IMR-90 (cell line): ENCODE results near the gene AVPR2. TPM values are rescaled to one million over a fixed set of nuclear protein-coding genes. Genes with fewer than 3 reads are reported as not detected.
A peak's percentile ranks its signal among the peaks of the same experiment; 100 is the strongest.

Experiments used
- ATAC-seq: fragments of 200-7000 bp; cut with Tn5 transposase; 2 replicates; pipeline ENCODE4 v1.9.1; 2020; ENCODE audit warnings: low read depth, mild to moderate bottlenecking, moderate library complexity
- BruUV-seq: library from RNA; stranded (reverse); fragments of 400-500 nt; replicated peaks from 2 replicates; lab custom pipeline; 2021; lab: Mats Ljungman, UMichigan
- CTCF ChIA-PET: fragments of 300-600 bp; formaldehyde crosslinking; extraction: SDS; loops from one replicate; lab custom pipeline; 2021; ENCODE audit warnings: antibody characterized with exemption; lab: Yijun Ruan, JAX
- POLR2A ChIA-PET: fragments of 300-600 bp; sonication (Branson Sonifier 250); formaldehyde crosslinking; loops from one replicate; lab custom pipeline; 2022; ENCODE audit warnings: antibody characterized with exemption; ENCODE audit not compliant: unreplicated experiment; lab: Charles Lee
- DNase-seq: peaks from one replicate; pipeline ENCODE4 v3.0.0; 2013
- H2AFZ ChIP-seq: replicated peaks from 2 replicates; pipeline ENCODE3; 2013; ENCODE audit warnings: low read length, mild to moderate bottlenecking; ENCODE audit not compliant: poor library complexity
- H2AK5ac ChIP-seq: 2 replicates; pipeline ENCODE4 v1.6.1; 2013; ENCODE audit warnings: low read depth, low read length, inconsistent platforms
- H2AK9ac ChIP-seq: replicated peaks from 2 replicates; pipeline ENCODE3; 2013; ENCODE audit warnings: mild to moderate bottlenecking, low read depth, low read length, moderate library complexity; ENCODE audit not compliant: poor library complexity
- H2BK120ac ChIP-seq: 2 replicates; pipeline ENCODE4 v1.6.1; 2013; ENCODE audit warnings: low read depth, low read length, inconsistent platforms
- H2BK15ac ChIP-seq: 3 replicates; pipeline ENCODE4 v1.6.1; 2013; ENCODE audit warnings: low read depth, low read length, inconsistent platforms
- H2BK20ac ChIP-seq: 2 replicates; pipeline ENCODE4 v1.6.1; 2013; ENCODE audit warnings: low read depth, mild to moderate bottlenecking, inconsistent platforms, low read length, moderate library complexity
- H2BK5ac ChIP-seq: 2 replicates; pipeline ENCODE4 v1.6.1; 2013; ENCODE audit warnings: mild to moderate bottlenecking, low read depth, low read length, inconsistent platforms; ENCODE audit not compliant: poor library complexity, severe bottlenecking
- H3K14ac ChIP-seq: replicated peaks from 2 replicates; pipeline ENCODE4 v1.6.1; 2013; ENCODE audit warnings: low read depth, low read length, inconsistent platforms
- H3K18ac ChIP-seq: 2 replicates; pipeline ENCODE4 v1.6.1; 2013; ENCODE audit warnings: low read depth, low read length, control low read depth
- H3K23ac ChIP-seq: 2 replicates; pipeline ENCODE4 v1.6.1; 2013; ENCODE audit warnings: low read depth, low read length, inconsistent platforms
- H3K27ac ChIP-seq: 2 replicates; pipeline ENCODE4 v1.5.1; 2013; ENCODE audit warnings: mild to moderate bottlenecking, control low read depth, low read length; ENCODE audit not compliant: insufficient read depth
- H3K27me3 ChIP-seq: 2 replicates; pipeline ENCODE4 v1.6.1; 2013; ENCODE audit warnings: low read length; ENCODE audit not compliant: control insufficient read depth, insufficient read depth
- H3K36me3 ChIP-seq: 2 replicates; pipeline ENCODE4 v1.6.1; 2013; ENCODE audit warnings: low read length, mixed read lengths; ENCODE audit not compliant: control insufficient read depth, insufficient read depth
- H3K4ac ChIP-seq: 2 replicates; pipeline ENCODE4 v1.6.1; 2013; ENCODE audit warnings: low read depth, low read length, inconsistent platforms
- H3K4me1 ChIP-seq: 2 replicates; pipeline ENCODE4 v1.6.1; 2013; ENCODE audit warnings: low read length, mixed read lengths; ENCODE audit not compliant: control insufficient read depth, insufficient read depth
- H3K4me2 ChIP-seq: 2 replicates; pipeline ENCODE4 v1.6.1; 2013; ENCODE audit warnings: low read depth, mild to moderate bottlenecking, control low read depth, low read length, moderate library complexity
- H3K4me3 ChIP-seq: 2 replicates; pipeline ENCODE4 v1.5.1; 2013; ENCODE audit warnings: low read depth, mild to moderate bottlenecking, control low read depth, low read length, moderate library complexity; ENCODE audit not compliant: insufficient read depth
- H3K56ac ChIP-seq: 2 replicates; pipeline ENCODE4 v1.6.1; 2013; ENCODE audit warnings: low read length, inconsistent platforms; ENCODE audit not compliant: insufficient read depth; ENCODE audit errors: extremely low read depth
- H3K79me1 ChIP-seq, 2 experiments: 2 replicates each; pipeline ENCODE4 v1.6.1; 2013; ENCODE audit warnings: low read length in 2 of 2, inconsistent platforms in 1 of 2, low read depth in 1 of 2
- H3K9ac ChIP-seq: 2 replicates; pipeline ENCODE4 v1.6.1; 2013; ENCODE audit warnings: low read depth, low read length, control low read depth
- H3K9me1 ChIP-seq: 2 replicates; pipeline ENCODE4 v1.6.1; 2013; ENCODE audit warnings: low read length, inconsistent platforms; ENCODE audit not compliant: insufficient read depth
- H3K9me3 ChIP-seq: 2 replicates; pipeline ENCODE4 v1.6.1; 2013; ENCODE audit warnings: low read length; ENCODE audit not compliant: control insufficient read depth, insufficient read depth
- H4K20me1 ChIP-seq: 2 replicates; pipeline ENCODE4 v1.6.1; 2013; ENCODE audit warnings: low read length, inconsistent platforms; ENCODE audit not compliant: insufficient read depth
- H4K5ac ChIP-seq: 2 replicates; pipeline ENCODE4 v1.6.1; 2013; ENCODE audit warnings: mild to moderate bottlenecking, low read depth, low read length, control low read depth
- H4K8ac ChIP-seq, 2 experiments: 2 replicates each; pipeline ENCODE4 v1.6.1; 2013; ENCODE audit warnings: low read depth in 2 of 2, low read length in 2 of 2, control low read depth in 1 of 2, inconsistent platforms in 1 of 2
- H4K91ac ChIP-seq: 2 replicates; pipeline ENCODE4 v1.6.1; 2013; ENCODE audit warnings: low read depth, low read length, inconsistent platforms; ENCODE audit not compliant: insufficient read depth
- CTCF ChIP-seq: conservative IDR thresholded peaks from 2 replicates; pipeline ENCODE4 v1.5.1; 2012; ENCODE audit warnings: mild to moderate bottlenecking, low read depth, low read length, improper control_type of control experiment
- ELK1 ChIP-seq: fragments of 150-350 bp; IDR thresholded peaks from 2 replicates; pipeline ENCODE4 v1.6.1; 2016; ENCODE audit warnings: low read depth, mild to moderate bottlenecking, low read length, moderate library complexity, borderline replicate concordance
- FOS ChIP-seq: fragments of 150-350 bp; IDR thresholded peaks from 2 replicates; pipeline ENCODE4 v1.6.1; 2016; ENCODE audit warnings: low read depth, low read length
- MXI1 ChIP-seq: IDR thresholded peaks from 2 replicates; pipeline ENCODE4 v1.6.1; 2012; ENCODE audit warnings: low read depth, mild to moderate bottlenecking, low read length, moderate library complexity, borderline replicate concordance
- POLR2A ChIP-seq: IDR thresholded peaks from 2 replicates; pipeline ENCODE4 v1.6.1; 2012; ENCODE audit warnings: mild to moderate bottlenecking, low read depth, low read length
- RCOR1 ChIP-seq: IDR thresholded peaks from 2 replicates; pipeline ENCODE4 v1.6.1; 2012; ENCODE audit warnings: mild to moderate bottlenecking, low read length, improper control_type of control experiment; ENCODE audit not compliant: insufficient replicate concordance
- SMC3 ChIP-seq: fragments of 150-350 bp; IDR thresholded peaks from 2 replicates; pipeline ENCODE4 v1.6.1; 2016; ENCODE audit warnings: low read depth, mild to moderate bottlenecking, antibody characterized with exemption, low read length, moderate library complexity
- WGBS, 2 experiments: methylation state at CpG; one replicate each; pipeline versions ENCODE4 v1.1.5 to v1.1.7; 2013; ENCODE audit warnings: missing lambda C conversion rate in 2 of 2; ENCODE audit not compliant: insufficient read length in 1 of 2; ENCODE audit errors: extremely low coverage in 2 of 2; 5-methylcytosine and 5-hydroxymethylcytosine counted together
- dilution Hi-C: fragments of 300-500 bp; cut with HindIII; formaldehyde crosslinking; loops from one replicate; pipeline ENCODE4 v1.14.3; 2018; ENCODE audit warnings: low sequenced_read_pairs; ENCODE audit not compliant: unreplicated experiment
- in situ Hi-C: fragments of 300-500 bp; cut with MboI; formaldehyde crosslinking; loops from 3 replicates; pipeline ENCODE4 v1.14.3; 2019; ENCODE audit warnings: low sequenced_read_pairs, inconsistent platforms, mixed read lengths
- intact Hi-C: fragments of 100-400 bp; cut with micrococcal nuclease; formaldehyde crosslinking; loops from 2 replicates; pipeline ENCODE4 v1.10.0; 2022
- polyA plus RNA-seq, 3 experiments: library from polyadenylated mRNA; depleted of rRNA; stranded (reverse); fragments of >200 nt; gene quantifications; 2 replicates each; pipeline ENCODE4 v1.2.3, GENCODE V29; 2012; ENCODE audit warnings: low replicate concordance in 1 of 3
- total RNA-seq: library from RNA; depleted of rRNA; stranded (reverse); fragments of >200 nt; gene quantifications from 2 replicates; pipeline ENCODE4 v1.2.3, GENCODE V29; 2012

AVPR2 gene
- total and polyA plus RNA-seq, 2 of the 4 experiments (the other 2 are of a cell fraction) = not detected

- TF ChIP-seq MXI1 = no peak
- TF ChIP-seq ELK1 = no peak
- no peak for TF ChIP-seq FOS
- TF ChIP-seq SMC3 = no peak
- TF ChIP-seq POLR2A = no peak
- TF ChIP-seq RCOR1 = no peak
- no peak for TF ChIP-seq CTCF
- ChIA-PET CTCF (no interaction called here), POLR2A (no interaction called here)
- no peak overlapping the region for H3K4me2 ChIP-seq
- H3K9ac ChIP-seq = no peak overlapping the region
- intact Hi-C loops (no loop called here), in situ Hi-C loops (loop anchor here (25.0 kb wide), 1 partner anchor 947 kb away; no protein-coding TSS in a partner anchor), dilution Hi-C loops (no loop called here)
- DNase-seq (no peak), ATAC-seq (peak; percentile 37; the same call in 1 of the 2 replicates)
- H3K9me1 ChIP-seq = no peaks in the 10 kb centered on the region
- H4K8ac ChIP-seq = no peak overlapping the region
- H3K9me3 ChIP-seq = no peaks in the 10 kb centered on the region; the same call in 1 of the 2 replicates
- no peak overlapping the region for H3K18ac ChIP-seq
- H3K56ac ChIP-seq = no peak overlapping the region
- no peak overlapping the region for H4K5ac ChIP-seq
- H3K14ac ChIP-seq = no peak overlapping the region
- H2BK120ac ChIP-seq = no peak overlapping the region
- H2BK15ac ChIP-seq = no peak overlapping the region
- H4K20me1 ChIP-seq = no peaks in the 10 kb centered on the region
- no peak overlapping the region for H3K4ac ChIP-seq
- no peak overlapping the region for H3K27ac ChIP-seq
- H2AFZ ChIP-seq = no peak overlapping the region
- H2BK20ac ChIP-seq = no peak overlapping the region
- no peaks in the 10 kb centered on the region for H3K79me1 ChIP-seq
- WGBS, 2 experiments = 63% methylated on average over 8 of the region's 37 CpGs; no CpG with 5 or more reads in 1 of the 2 experiments
- no peak overlapping the region for H2BK5ac ChIP-seq
- no peaks in the 10 kb centered on the region for H3K4me1 ChIP-seq
- no peak overlapping the region for H4K91ac ChIP-seq
- no peak overlapping the region for H2AK9ac ChIP-seq
- H2AK5ac ChIP-seq = no peak overlapping the region
- H3K27me3 ChIP-seq = peaks cover 9% of the 10 kb centered on the region
- no TSS peak for BruUV-seq
- no peak overlapping the region for H3K23ac ChIP-seq
- H3K4me3 ChIP-seq = no peak overlapping the region
- no peaks in the 10 kb centered on the region for H3K36me3 ChIP-seq
These were observed 4.8 kb downstream of the AVPR2 start for GRCh38 chrX:153909024-153909979.
